Body of pancreas (tissue), 4 donors: Measurements from ENCODE around the gene PKN1.

Experiments used
- POLR2A ChIP-seq, 3 donors: fragments of 450-650 bp; IDR thresholded peaks; one replicate each; pipeline ENCODE4 v1.6.1; 2016; ENCODE audit warnings: antibody characterized with exemption in 3 of 3, mild to moderate bottlenecking in 2 of 3
- TF ChIP-seq, protein P1 (sequence below), 7 experiments: fragments of 450-650 bp in 4 of 7; fragments of 200-600 bp in 3 of 7; sonication (generic) in 3 of 7; IDR thresholded peaks; one replicate each; pipeline ENCODE4 v1.5.1; 2016 to 2019; ENCODE audit warnings: antibody characterized with exemption in 7 of 7

- no peak for TF ChIP-seq POLR2A (IDR thresholded peaks at IDR 0.05)
- TF ChIP-seq, protein P1, sequence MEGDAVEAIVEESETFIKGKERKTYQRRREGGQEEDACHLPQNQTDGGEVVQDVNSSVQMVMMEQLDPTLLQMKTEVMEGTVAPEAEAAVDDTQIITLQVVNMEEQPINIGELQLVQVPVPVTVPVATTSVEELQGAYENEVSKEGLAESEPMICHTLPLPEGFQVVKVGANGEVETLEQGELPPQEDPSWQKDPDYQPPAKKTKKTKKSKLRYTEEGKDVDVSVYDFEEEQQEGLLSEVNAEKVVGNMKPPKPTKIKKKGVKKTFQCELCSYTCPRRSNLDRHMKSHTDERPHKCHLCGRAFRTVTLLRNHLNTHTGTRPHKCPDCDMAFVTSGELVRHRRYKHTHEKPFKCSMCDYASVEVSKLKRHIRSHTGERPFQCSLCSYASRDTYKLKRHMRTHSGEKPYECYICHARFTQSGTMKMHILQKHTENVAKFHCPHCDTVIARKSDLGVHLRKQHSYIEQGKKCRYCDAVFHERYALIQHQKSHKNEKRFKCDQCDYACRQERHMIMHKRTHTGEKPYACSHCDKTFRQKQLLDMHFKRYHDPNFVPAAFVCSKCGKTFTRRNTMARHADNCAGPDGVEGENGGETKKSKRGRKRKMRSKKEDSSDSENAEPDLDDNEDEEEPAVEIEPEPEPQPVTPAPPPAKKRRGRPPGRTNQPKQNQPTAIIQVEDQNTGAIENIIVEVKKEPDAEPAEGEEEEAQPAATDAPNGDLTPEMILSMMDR (IDR thresholded peaks at IDR 0.05): no peak
Observed at GRCh38 chr19:14449321-14449720, 16.2 kb downstream of the PKN1 start.
